DMS53 treated with DMSO at 0.1 percent for 48 hours (cell line): ENCODE data around the gene OR52H1.

Experiments
- DNase-seq: peaks from one replicate; lab custom pipeline; 2025; ENCODE audit not compliant: unreplicated experiment; lab: John Stamatoyannopoulos, UW

OR52H1 gene

GRCh38 chr11:5534046-5534445, 14.3 kb downstream of the OR52H1 start:
- DNase-seq: no peak

GRCh38 chr11:5531053-5531831, 17.1 kb downstream of the OR52H1 start:
- no peak for DNase-seq

- DNase-seq: no peak
These were observed 19.8 kb downstream of the OR52H1 start for GRCh38 chr11:5528495-5528894.

GRCh38 chr11:5527716-5528115, 20.6 kb downstream of the OR52H1 start:
- DNase-seq: no peak

- DNase-seq: no peak
These were observed 23.6 kb downstream of the OR52H1 start for GRCh38 chr11:5524756-5525155.

- peak; percentile 61 for DNase-seq
These were observed 26.0 kb downstream of the OR52H1 start for GRCh38 chr11:5522308-5522707.

GRCh38 chr11:5521540-5521939, 26.8 kb downstream of the OR52H1 start:
- DNase-seq: no peak

DNA sequence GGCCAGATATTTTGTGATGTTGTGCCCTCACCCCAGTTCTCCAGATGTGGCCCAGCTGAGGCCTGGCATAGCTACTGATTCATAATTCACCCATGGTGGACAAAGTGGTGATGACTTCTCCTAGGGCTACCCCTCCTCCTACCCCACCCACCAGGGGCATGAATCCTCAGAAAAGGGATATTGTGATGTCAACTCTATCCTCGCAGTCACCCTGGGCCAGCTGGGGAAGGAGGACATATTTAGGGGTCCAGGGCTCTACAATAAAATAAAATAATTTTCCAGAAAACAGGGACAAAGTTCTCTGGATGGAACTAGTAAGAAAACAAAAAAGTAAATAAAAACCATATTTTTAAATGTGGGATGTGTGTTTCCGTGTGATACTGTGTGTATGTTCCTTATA, 31.7 kb downstream of the OR52H1 start, which contains the start of gene UBQLNL:
Gene UBQLNL (minus strand): TSS at position 101 of the 400 bp plus-strand sequence. CDS start 258 bp downstream, outside the sequence.
- DNase-seq: no peak

DNA sequence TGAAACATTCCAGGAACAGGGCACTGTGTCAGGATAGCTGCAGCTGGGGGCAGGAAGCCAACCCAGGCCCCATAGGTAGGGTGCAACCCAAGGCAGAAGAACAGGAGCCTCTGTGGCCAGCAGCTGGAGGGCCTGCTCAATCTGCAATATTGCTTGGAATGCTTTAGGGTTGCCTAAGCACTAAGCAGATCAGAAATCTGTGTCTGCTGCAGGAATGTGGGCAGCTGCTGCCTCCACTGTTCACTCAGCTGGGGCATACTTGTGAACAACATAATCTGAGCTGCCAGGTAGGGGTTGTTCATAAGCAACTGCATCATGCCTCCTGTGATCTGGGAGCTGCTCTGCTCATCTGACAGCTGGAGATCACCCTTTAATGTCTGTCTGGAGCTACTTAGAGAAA, 33.5 kb downstream of the OR52H1 start:
- DNase-seq: no peak

DNA sequence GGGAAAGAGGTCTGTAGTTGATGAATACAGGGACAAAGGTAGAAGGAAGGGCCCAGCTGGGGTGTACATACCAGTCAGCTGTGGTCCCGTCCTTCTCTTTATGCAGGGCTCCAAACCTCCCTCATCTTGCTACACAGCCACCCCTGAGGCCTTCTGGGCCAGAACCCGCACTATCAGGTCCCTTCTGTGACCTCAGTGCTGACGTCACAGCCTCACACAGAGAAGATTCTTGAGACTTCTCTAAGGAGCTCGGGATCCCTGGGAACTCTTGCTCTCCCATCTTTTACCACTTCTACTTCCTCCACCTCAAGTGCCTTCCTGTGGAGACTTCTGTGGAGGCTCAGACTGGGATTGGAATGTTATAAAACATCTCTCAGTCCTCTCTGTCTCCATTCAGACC, 38.5 kb downstream of the OR52H1 start, which contains the start of gene UBQLN3:
Gene UBQLN3 (minus strand): TSS at position 155 of the 400 bp plus-strand sequence. CDS start 399 bp downstream, outside the sequence.
- DNase-seq: no peak

DNA sequence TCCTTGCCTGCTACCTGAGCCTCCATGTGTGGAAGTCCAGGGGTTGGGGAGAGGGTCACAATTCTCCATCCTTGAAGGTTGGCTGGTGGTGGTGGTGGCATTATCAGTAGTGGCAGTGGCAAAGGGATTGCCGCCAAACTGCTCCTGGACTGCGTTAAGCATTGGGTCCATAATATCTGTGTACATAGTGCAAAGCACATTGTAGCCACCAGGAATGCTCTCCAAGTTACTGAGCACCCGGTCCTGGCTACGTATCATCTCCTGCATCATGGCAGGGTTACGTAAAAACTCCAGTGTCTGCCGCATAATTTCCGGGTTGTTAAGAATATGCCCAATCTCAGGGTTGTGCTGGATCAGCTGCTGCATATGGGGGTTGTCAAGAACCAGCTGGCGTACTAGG, 39.7 kb downstream of the OR52H1 start:
- DNase-seq: no peak

GRCh38 chr11:5507933-5508305, 40.4 kb downstream of the OR52H1 start:
- no peak for DNase-seq

- DNase-seq: no peak
These were observed 41.0 kb downstream of the OR52H1 start for GRCh38 chr11:5507177-5507932.

DNA sequence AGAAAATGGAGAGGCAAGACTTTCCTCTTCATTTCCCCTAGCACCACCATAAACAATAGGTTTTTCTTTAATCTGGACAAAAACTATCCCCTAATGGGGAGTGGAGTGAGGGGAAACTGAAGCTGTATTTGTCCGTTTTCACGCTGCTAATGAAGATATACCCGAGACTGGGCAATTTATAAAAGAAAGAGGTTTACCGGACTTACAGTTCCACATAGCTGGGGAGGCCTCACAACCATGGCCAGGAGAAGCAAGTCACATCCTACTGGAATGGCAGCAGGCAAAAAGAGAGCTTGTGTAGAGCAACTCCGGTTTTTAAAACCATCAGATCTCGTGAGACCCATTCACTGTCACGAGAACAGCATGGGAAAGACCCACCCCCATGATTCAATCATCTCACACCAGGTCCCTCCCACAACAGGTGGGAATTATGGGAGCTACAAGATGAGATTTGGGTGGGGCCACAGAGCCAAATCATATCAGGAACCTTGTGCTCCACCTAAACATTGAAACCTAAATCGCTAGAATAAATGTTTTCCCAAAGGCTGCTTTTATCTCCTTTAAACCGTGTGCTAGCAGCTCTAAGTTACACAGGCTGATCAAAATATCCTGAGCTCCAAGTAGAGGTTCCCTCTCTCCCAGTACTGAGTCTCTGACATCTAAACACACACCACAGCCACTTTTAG, 42.8 kb downstream of the OR52H1 start:
- no peak for DNase-seq

GRCh38 chr11:5504403-5504921, 43.9 kb downstream of the OR52H1 start:
- DNase-seq: no peak

DNA sequence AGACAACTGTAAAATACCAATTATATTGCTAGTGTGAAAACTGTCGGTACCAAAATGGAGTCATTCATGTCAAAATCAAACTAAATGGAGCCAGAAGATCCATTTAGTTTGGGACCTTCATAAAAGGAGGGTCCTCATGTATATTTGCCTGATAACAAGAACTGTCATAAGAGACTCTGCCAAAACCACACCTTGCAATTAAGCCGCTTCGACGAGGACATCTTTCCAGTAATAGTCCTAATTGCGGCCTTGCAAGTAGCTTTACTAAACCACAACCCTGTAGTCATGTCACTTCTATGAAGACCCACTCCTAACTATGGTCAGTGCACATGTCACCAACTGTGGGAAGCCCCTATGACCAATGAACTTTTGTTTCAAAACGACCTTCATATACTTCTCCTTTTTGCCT, 47.9 kb downstream of the OR52H1 start:
- no peak for DNase-seq

GRCh38 chr11:5499671-5500070, 48.7 kb downstream of the OR52H1 start:
- DNase-seq: no peak
